HCT116 (cell line): ENCODE measurements around the gene CAMSAP3.

Experiments used
- CEBPB ChIP-seq: IDR thresholded peaks from 2 replicates; pipeline ENCODE4 v1.6.1; 2012; ENCODE audit warnings: low read depth
- ELF1 ChIP-seq: IDR thresholded peaks from 2 replicates; pipeline ENCODE4 v1.6.1; 2012; ENCODE audit warnings: low read depth, borderline replicate concordance
- POLR2AphosphoS5 ChIP-seq: IDR thresholded peaks from 2 replicates; pipeline ENCODE4 v1.6.1; 2011; ENCODE audit warnings: mild to moderate bottlenecking, low read depth, low read length, moderate library complexity
- SIN3A ChIP-seq: IDR thresholded peaks from 2 replicates; pipeline ENCODE4 v1.6.1; 2012; ENCODE audit warnings: low read depth
- SRF ChIP-seq: IDR thresholded peaks from 2 replicates; pipeline ENCODE4 v1.6.1; 2012; ENCODE audit warnings: low read depth
- TF ChIP-seq, protein P1 (sequence below), 3 experiments: fragments of 200-600 bp in 1 of 3; sonication (generic) in 1 of 3; IDR thresholded peaks in 2 of 3; conservative IDR thresholded peaks in 1 of 3; 2 replicates each; pipeline ENCODE4 v1.5.1; 2012 to 2017; ENCODE audit warnings: low read depth in 2 of 3, low read length in 2 of 3, antibody characterized with exemption in 1 of 3, borderline replicate concordance in 1 of 3, control low read depth in 1 of 3, mild to moderate bottlenecking in 1 of 3, mixed read lengths in 1 of 3, mixed run types in 1 of 3, moderate library complexity in 1 of 3; ENCODE audit not compliant: insufficient read depth in 1 of 3
- TF ChIP-seq, protein P2 (sequence below): IDR thresholded peaks from 2 replicates; pipeline ENCODE4 v1.6.1; 2012; ENCODE audit warnings: low read depth

DNA sequence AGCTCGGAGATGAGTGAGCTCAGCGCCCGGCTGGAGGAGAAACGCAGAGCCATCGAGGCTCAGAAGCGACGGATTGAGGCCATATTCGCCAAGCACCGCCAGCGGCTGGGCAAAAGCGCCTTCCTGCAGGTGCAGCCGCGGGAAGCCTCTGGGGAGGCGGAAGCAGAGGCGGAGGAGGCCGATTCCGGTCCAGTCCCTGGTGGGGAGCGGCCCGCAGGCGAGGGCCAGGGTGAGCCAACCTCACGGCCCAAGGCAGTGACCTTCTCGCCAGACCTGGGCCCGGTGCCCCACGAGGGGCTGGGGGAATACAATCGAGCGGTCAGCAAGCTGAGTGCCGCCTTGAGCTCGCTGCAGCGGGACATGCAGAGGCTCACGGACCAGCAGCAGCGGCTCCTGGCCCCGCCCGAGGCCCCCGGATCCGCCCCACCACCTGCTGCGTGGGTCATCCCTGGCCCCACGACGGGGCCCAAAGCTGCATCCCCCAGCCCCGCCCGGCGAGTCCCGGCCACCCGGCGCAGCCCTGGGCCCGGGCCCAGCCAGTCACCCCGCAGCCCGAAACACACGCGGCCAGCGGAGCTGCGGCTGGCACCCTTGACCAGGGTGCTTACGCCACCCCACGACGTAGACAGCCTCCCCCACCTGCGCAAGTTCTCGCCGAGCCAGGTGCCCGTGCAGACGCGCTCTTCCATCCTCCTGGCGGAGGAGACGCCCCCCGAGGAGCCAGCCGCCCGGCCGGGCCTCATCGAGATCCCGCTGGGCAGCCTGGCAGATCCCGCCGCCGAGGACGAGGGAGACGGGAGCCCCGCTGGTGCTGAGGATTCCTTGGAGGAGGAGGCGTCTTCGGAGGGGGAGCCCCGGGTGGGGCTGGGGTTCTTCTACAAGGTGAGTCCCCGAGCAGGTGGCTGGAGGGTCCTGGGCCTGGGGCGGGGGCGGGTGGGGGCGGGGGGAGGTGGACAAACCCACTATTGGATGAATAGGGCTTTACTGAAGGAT lies 16.9 kb downstream of the CAMSAP3 start:
- TF ChIP-seq, protein P1, sequence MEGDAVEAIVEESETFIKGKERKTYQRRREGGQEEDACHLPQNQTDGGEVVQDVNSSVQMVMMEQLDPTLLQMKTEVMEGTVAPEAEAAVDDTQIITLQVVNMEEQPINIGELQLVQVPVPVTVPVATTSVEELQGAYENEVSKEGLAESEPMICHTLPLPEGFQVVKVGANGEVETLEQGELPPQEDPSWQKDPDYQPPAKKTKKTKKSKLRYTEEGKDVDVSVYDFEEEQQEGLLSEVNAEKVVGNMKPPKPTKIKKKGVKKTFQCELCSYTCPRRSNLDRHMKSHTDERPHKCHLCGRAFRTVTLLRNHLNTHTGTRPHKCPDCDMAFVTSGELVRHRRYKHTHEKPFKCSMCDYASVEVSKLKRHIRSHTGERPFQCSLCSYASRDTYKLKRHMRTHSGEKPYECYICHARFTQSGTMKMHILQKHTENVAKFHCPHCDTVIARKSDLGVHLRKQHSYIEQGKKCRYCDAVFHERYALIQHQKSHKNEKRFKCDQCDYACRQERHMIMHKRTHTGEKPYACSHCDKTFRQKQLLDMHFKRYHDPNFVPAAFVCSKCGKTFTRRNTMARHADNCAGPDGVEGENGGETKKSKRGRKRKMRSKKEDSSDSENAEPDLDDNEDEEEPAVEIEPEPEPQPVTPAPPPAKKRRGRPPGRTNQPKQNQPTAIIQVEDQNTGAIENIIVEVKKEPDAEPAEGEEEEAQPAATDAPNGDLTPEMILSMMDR (IDR thresholded peaks at IDR 0.05 in 2 of 3, conservative IDR thresholded peaks at IDR 0.05 in 1 of 3; ENCODE audit: borderline replicate concordance in 1 of 3, insufficient read depth in 1 of 3, low read depth in 2 of 3, low read length in 2 of 3) = no peak
- TF ChIP-seq SIN3A = no peak
- no peak for TF ChIP-seq POLR2AphosphoS5
- TF ChIP-seq, protein P2, sequence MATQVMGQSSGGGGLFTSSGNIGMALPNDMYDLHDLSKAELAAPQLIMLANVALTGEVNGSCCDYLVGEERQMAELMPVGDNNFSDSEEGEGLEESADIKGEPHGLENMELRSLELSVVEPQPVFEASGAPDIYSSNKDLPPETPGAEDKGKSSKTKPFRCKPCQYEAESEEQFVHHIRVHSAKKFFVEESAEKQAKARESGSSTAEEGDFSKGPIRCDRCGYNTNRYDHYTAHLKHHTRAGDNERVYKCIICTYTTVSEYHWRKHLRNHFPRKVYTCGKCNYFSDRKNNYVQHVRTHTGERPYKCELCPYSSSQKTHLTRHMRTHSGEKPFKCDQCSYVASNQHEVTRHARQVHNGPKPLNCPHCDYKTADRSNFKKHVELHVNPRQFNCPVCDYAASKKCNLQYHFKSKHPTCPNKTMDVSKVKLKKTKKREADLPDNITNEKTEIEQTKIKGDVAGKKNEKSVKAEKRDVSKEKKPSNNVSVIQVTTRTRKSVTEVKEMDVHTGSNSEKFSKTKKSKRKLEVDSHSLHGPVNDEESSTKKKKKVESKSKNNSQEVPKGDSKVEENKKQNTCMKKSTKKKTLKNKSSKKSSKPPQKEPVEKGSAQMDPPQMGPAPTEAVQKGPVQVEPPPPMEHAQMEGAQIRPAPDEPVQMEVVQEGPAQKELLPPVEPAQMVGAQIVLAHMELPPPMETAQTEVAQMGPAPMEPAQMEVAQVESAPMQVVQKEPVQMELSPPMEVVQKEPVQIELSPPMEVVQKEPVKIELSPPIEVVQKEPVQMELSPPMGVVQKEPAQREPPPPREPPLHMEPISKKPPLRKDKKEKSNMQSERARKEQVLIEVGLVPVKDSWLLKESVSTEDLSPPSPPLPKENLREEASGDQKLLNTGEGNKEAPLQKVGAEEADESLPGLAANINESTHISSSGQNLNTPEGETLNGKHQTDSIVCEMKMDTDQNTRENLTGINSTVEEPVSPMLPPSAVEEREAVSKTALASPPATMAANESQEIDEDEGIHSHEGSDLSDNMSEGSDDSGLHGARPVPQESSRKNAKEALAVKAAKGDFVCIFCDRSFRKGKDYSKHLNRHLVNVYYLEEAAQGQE = no peak
- TF ChIP-seq CEBPB = no peak
- no peak for TF ChIP-seq ELF1
- TF ChIP-seq SRF = no peak
